ENCODE results near the gene PTGER3.

DNA sequence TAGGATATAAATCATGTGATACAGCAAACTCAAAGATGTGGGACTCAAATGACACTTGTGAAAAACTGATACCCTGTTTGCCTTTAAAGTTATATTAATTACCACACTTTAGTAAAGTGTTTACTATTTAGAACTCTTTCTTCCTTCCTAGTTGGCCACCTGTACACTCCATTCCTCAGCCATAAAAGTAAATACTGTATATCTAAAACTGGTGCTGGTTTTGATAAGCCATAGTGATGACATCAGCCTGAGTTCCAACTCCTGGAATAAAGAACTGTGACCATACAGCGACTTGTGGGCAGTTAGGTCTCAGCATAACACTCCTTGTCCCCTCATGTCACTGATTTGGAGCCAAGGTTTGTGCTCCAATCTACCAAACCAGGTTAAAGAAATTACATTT, 2.8 kb downstream of the PTGER3 start:
- TF ChIP-seq, protein P1, sequence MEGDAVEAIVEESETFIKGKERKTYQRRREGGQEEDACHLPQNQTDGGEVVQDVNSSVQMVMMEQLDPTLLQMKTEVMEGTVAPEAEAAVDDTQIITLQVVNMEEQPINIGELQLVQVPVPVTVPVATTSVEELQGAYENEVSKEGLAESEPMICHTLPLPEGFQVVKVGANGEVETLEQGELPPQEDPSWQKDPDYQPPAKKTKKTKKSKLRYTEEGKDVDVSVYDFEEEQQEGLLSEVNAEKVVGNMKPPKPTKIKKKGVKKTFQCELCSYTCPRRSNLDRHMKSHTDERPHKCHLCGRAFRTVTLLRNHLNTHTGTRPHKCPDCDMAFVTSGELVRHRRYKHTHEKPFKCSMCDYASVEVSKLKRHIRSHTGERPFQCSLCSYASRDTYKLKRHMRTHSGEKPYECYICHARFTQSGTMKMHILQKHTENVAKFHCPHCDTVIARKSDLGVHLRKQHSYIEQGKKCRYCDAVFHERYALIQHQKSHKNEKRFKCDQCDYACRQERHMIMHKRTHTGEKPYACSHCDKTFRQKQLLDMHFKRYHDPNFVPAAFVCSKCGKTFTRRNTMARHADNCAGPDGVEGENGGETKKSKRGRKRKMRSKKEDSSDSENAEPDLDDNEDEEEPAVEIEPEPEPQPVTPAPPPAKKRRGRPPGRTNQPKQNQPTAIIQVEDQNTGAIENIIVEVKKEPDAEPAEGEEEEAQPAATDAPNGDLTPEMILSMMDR (conservative IDR thresholded peaks at IDR 0.05; ENCODE audit: low read depth, low read length), result no peak
- TF ChIP-seq CHD1 (IDR thresholded peaks at IDR 0.05; ENCODE audit: low read depth, low read length) (no peak), POLR2A (IDR thresholded peaks at IDR 0.05; ENCODE audit: low read depth, low read length) (no peak), RAD21 (IDR thresholded peaks at IDR 0.05; ENCODE audit: low read length) (no peak), MAZ (IDR thresholded peaks at IDR 0.05; ENCODE audit: borderline replicate concordance, low read depth, low read length) (no peak), SMC3 (IDR thresholded peaks at IDR 0.05; ENCODE audit: low read depth, low read length) (no peak), NFE2L2 (IDR thresholded peaks at IDR 0.05; ENCODE audit: low read depth, low read length) (no peak), RCOR1 (IDR thresholded peaks at IDR 0.05; ENCODE audit: insufficient replicate concordance, low read length) (no peak), BHLHE40 (IDR thresholded peaks at IDR 0.05; ENCODE audit: low read depth, low read length) (no peak), RFX5 (IDR thresholded peaks at IDR 0.05; ENCODE audit: low read depth, low read length) (no peak)
- TF ChIP-seq, protein P2, sequence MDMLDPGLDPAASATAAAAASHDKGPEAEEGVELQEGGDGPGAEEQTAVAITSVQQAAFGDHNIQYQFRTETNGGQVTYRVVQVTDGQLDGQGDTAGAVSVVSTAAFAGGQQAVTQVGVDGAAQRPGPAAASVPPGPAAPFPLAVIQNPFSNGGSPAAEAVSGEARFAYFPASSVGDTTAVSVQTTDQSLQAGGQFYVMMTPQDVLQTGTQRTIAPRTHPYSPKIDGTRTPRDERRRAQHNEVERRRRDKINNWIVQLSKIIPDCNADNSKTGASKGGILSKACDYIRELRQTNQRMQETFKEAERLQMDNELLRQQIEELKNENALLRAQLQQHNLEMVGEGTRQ (IDR thresholded peaks at IDR 0.05; ENCODE audit: low read depth, low read length), result no peak
